Stomach (tissue), 9 donors: ENCODE measurements around the gene ASIC4. TPM values are rescaled to one million over a fixed set of nuclear protein-coding genes. Genes with fewer than 3 reads are reported as not detected.

Experiments
- DNase-seq, 2 donors: peaks; one replicate each; pipeline versions ENCODE4 v3.0.0 to v3.0.0-alpha.2; 2013 to 2019
- H3K27ac ChIP-seq, 5 donors: fragments of 200-600 bp in 4 of 5; sonication (generic) in 4 of 5; one replicate each; pipeline ENCODE4 v1.5.1; 2013 to 2019; ENCODE audit warnings: mild to moderate bottlenecking in 1 of 5, moderate library complexity in 1 of 5
- H3K27me3 ChIP-seq, 3 donors: fragments of 200-600 bp; sonication (generic); one replicate each; pipeline ENCODE4 v1.5.1; 2017 to 2019; ENCODE audit warnings: mixed run types in 1 of 3
- H3K36me3 ChIP-seq, 4 donors: fragments of 200-600 bp; sonication (generic); 1 replicate in 3 of 4; 2 replicates in 1 of 4; pipeline ENCODE4 v1.5.1; 2016 to 2019
- H3K4me1 ChIP-seq, 4 donors: fragments of 200-600 bp; sonication (generic); one replicate each; pipeline ENCODE4 v1.5.1; 2016 to 2019
- H3K4me3 ChIP-seq, 4 donors: fragments of 200-600 bp; sonication (generic) in 3 of 4; one replicate each; pipeline ENCODE4 v1.5.1; 2016 to 2019; ENCODE audit warnings: mild to moderate bottlenecking in 1 of 4
- H3K9me3 ChIP-seq, 4 donors: fragments of 200-600 bp; sonication (generic); one replicate each; pipeline ENCODE4 v1.5.1; 2016 to 2019
- EP300 ChIP-seq: sonication (generic); formaldehyde crosslinking; IDR thresholded peaks from one replicate; pipeline ENCODE4 v1.6.1; 2017; ENCODE audit warnings: antibody characterized with exemption
- POLR2A ChIP-seq, 4 donors: fragments of 450-650 bp; IDR thresholded peaks; one replicate each; pipeline ENCODE4 v1.6.1; 2016; ENCODE audit warnings: antibody characterized with exemption in 4 of 4, control low read depth in 2 of 4, mild to moderate bottlenecking in 1 of 4, moderate library complexity in 1 of 4
- POLR2AphosphoS5 ChIP-seq, 3 donors: sonication (generic); formaldehyde crosslinking; IDR thresholded peaks; one replicate each; pipeline ENCODE4 v1.6.1; 2016; ENCODE audit warnings: antibody characterized with exemption in 3 of 3
- WGBS, 5 donors: extraction: QIAGEN DNeasy Blood & Tissue Kit in 3 of 5; methylation state at CpG; one replicate each; pipeline versions ENCODE4 v1.1.5 to v1.1.7; 2013 to 2018; 5-methylcytosine and 5-hydroxymethylcytosine counted together
- intact Hi-C: fragments of 100-400 bp; cut with DNase I; formaldehyde crosslinking; loops from one replicate; pipeline ENCODE4 v1.15.1; 2023; ENCODE audit warnings: low total_unique reads
- polyA plus RNA-seq, 3 donors: library from polyadenylated mRNA; stranded (reverse); fragments of 200-250 nt; gene quantifications; one replicate each; pipeline ENCODE4 v1.2.3, GENCODE V29; 2013
- total RNA-seq, 5 donors: library from RNA; depleted of rRNA; stranded (reverse); fragments of >200 nt; gene quantifications; one replicate each; pipeline versions ENCODE4 v1.1.0 to v1.2.3, GENCODE V29; 2014 to 2016
- TF ChIP-seq, protein P1 (sequence below), 7 experiments: fragments of 450-650 bp in 4 of 7; fragments of 200-600 bp in 3 of 7; sonication (generic) in 3 of 7; IDR thresholded peaks; one replicate each; pipeline ENCODE4 v1.5.1; 2016 to 2019; ENCODE audit warnings: antibody characterized with exemption in 7 of 7, control low read depth in 2 of 7, mild to moderate bottlenecking in 1 of 7
- donor health status: healthy with polysubstance abuse.
- donor health status: Bipolar disorder and iron deficiency.
- donor health status: healthy.

Gene ASIC4
- total and polyA plus RNA-seq, 8 donors = 2.0 to 11.0 TPM; not detected in 6

GRCh38 chr2:219496825-219497494, 17.3 kb upstream of the ASIC4 start:
- TF ChIP-seq POLR2AphosphoS5 (IDR thresholded peaks at IDR 0.05) = peak in 1 of 3 donors; percentile 52
- TF ChIP-seq, protein P1, sequence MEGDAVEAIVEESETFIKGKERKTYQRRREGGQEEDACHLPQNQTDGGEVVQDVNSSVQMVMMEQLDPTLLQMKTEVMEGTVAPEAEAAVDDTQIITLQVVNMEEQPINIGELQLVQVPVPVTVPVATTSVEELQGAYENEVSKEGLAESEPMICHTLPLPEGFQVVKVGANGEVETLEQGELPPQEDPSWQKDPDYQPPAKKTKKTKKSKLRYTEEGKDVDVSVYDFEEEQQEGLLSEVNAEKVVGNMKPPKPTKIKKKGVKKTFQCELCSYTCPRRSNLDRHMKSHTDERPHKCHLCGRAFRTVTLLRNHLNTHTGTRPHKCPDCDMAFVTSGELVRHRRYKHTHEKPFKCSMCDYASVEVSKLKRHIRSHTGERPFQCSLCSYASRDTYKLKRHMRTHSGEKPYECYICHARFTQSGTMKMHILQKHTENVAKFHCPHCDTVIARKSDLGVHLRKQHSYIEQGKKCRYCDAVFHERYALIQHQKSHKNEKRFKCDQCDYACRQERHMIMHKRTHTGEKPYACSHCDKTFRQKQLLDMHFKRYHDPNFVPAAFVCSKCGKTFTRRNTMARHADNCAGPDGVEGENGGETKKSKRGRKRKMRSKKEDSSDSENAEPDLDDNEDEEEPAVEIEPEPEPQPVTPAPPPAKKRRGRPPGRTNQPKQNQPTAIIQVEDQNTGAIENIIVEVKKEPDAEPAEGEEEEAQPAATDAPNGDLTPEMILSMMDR (IDR thresholded peaks at IDR 0.05) = no peak
- 6 to 26% (median 10%) methylated on average over 41 to 61 of the region's 61 CpGs for WGBS, 5 donors

GRCh38 chr2:219497495-219498279, 16.6 kb upstream of the ASIC4 start:
- intact Hi-C loops = no loop called here
- H3K27me3 ChIP-seq = peaks cover 0 to 52% (median 20%) of the 10 kb centered on the region in 3 donors
- H3K4me1 ChIP-seq = peaks cover 21 to 57% (median 47%) of the 10 kb centered on the region in 4 donors
- TF ChIP-seq POLR2A (IDR thresholded peaks at IDR 0.05) = peak in 1 of 4 donors; percentile 9
- no peak for TF ChIP-seq EP300
- TF ChIP-seq POLR2AphosphoS5 (IDR thresholded peaks at IDR 0.05) = peak; percentile 93 to 98 (median 94)
- TF ChIP-seq, protein P1 (IDR thresholded peaks at IDR 0.05) = no peak
- 1 to 3% (median 1%) methylated on average over 43 to 59 of the region's 59 CpGs for WGBS, 5 donors
- H3K9me3 ChIP-seq = no peaks in the 10 kb centered on the region
- DNase-seq = peak; percentile 92 to 94
- H3K4me3 ChIP-seq = peak overlapping the region; percentile 67 to 76 (median 70)
- peak overlapping the region; percentile 98 to 99 (median 99) for H3K27ac ChIP-seq
- peaks cover 0 to 17% (median 14%) of the 10 kb centered on the region in 4 donors for H3K36me3 ChIP-seq

More at GRCh38 chr2:219496825-219497494, 17.3 kb upstream of the ASIC4 start:
- Histone ChIP-seq H3K4me3 (peak overlapping the region; percentile 67 to 76 (median 70)), H3K27ac (peak overlapping the region in 4 of 5 donors; percentile 98 to 99 (median 98)), H3K4me1 (peaks cover 21 to 57% (median 47%) of the 10 kb centered on the region in 4 donors), H3K9me3 (no peaks in the 10 kb centered on the region), H3K36me3 (peaks cover 0 to 15% (median 9%) of the 10 kb centered on the region in 4 donors), H3K27me3 (peaks cover 0 to 59% (median 25%) of the 10 kb centered on the region in 3 donors)
- intact Hi-C loops = no loop called here
- peak; percentile 29 to 77 for DNase-seq

DNA sequence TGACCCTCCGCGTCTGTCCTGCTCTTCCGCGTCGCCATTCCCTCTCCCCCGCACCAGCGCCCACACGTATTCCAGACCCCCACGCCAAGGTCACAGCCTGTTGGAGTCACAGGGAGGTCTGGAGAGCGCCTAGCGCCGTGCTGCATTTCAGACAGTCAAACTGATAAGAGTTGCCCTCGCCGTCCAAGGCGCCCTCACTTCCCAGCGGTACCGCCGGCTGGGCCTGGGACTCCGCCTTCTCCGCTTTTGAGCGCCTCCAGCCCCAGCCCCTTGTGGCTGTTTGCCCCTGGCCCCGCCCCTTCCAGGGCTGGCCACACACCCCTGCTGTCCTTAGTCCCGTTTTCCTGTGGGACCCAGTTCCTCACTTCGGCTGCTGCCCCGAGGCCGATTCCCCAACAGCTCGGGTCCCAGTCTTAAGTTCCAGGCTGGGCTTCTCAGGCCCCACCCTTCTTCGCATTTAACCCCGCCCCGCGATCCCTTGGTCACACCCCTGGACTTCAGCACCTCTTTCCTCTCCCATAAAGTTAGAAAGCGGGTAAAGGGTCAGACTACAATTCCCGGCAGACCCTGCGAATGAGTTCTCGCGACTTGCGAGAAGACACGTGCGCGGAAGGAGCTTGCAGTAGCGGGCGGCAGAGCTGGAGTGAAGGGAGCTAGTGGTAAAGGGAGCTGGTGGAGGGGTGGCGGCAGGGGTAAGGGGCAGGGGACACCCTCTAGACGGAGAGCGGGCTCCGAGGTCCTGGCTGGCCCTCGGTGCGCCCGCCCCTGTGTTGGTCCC, 15.8 kb upstream of the ASIC4 start, which contains the start of gene GMPPA:
TSS of gene GMPPA (plus strand) at position 612 of the 778 bp plus-strand sequence. CDS start 1,085 bp downstream, outside the sequence.
- 0 to 1% (median 1%) methylated on average over 41 to 49 of the region's 49 CpGs for WGBS, 5 donors
- intact Hi-C loops = no loop called here
- Histone ChIP-seq H3K4me3 (peak within 1 kb of the TSS; percentile 67 to 76 (median 70)), H3K9me3 (no peaks in the 10 kb centered on the region), H3K27ac (peak within 1 kb of the TSS; percentile 98 to 99 (median 99)), H3K36me3 (peaks cover 0 to 25% (median 22%) of the 10 kb centered on the region in 4 donors), H3K4me1 (peaks cover 21 to 57% (median 47%) of the 10 kb centered on the region in 4 donors), H3K27me3 (peaks cover 0 to 44% (median 19%) of the 10 kb centered on the region in 3 donors)
- DNase-seq = peak; percentile 97 to 99
- TF ChIP-seq EP300 (no peak), POLR2A (IDR thresholded peaks at IDR 0.05) (peak in 2 of 4 donors; percentile 14 to 77), POLR2AphosphoS5 (IDR thresholded peaks at IDR 0.05) (peak; percentile 90 to 96 (median 95))

DNA sequence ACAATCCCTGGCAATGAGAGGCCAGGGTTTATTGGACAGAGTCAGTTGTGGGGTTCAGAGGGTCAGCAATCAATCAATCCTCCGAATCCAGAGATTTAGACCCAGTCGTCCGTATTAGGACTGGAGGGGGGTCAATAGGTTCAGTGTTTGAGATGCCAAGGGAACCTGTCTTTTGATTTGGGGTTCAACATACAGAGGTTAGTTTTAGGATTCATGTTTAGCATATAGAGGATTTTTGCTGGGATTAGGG, 15.3 kb upstream of the ASIC4 start:
- 0% methylated on average over 3 of the region's 3 CpGs for WGBS, 5 donors
- H3K27ac ChIP-seq = peak overlapping the region; percentile 98 to 99 (median 99)
- intact Hi-C loops = no loop called here

More for the DNA sequence above, 15.3 kb upstream of the ASIC4 start:
- peaks cover 1 to 30% (median 27%) of the 10 kb centered on the region in 4 donors for H3K36me3 ChIP-seq
- H3K9me3 ChIP-seq = no peaks in the 10 kb centered on the region
- H3K4me1 ChIP-seq = peaks cover 21 to 57% (median 47%) of the 10 kb centered on the region in 4 donors
- H3K27me3 ChIP-seq = peaks cover 0 to 39% (median 19%) of the 10 kb centered on the region in 3 donors
- TF ChIP-seq POLR2A (IDR thresholded peaks at IDR 0.05) = no peak
- no peak for TF ChIP-seq POLR2AphosphoS5 (IDR thresholded peaks at IDR 0.05)
- TF ChIP-seq EP300 = no peak
- TF ChIP-seq, protein P1 (IDR thresholded peaks at IDR 0.05) = no peak
- peak overlapping the region; percentile 67 to 76 (median 70) for H3K4me3 ChIP-seq
- DNase-seq = no peak
